ENCODE data around the gene CACNB3. TPM values are rescaled to one million over a fixed set of nuclear protein-coding genes. Genes with fewer than 3 reads are reported as not detected.
"Not testable (repeated sequence)": the region's sequence is repeated elsewhere in the genome, so short reads cannot be mapped to it uniquely, and the experiment has no call there.

The CACNB3 gene

GRCh38 chr12:48873096-48873495 lies 54.8 kb downstream of the CACNB3 start:
- no peak for DNase-seq
- Histone ChIP-seq H2AK5ac (ENCODE audit: low read length) (no peak overlapping the region), H3K36me3 (ENCODE audit: control insufficient read depth, insufficient read depth, low read length) (no peaks in the 10 kb centered on the region), H3K79me1 (ENCODE audit: low read length) (no peaks in the 10 kb centered on the region), H3K4me2 (ENCODE audit: low read length) (no peak overlapping the region), H3K27me3 (ENCODE audit: insufficient read depth, low read length, poor library complexity) (no peaks in the 10 kb centered on the region), H3K23ac (ENCODE audit: low read length) (no peak overlapping the region), H4K8ac (ENCODE audit: low read depth, low read length) (no peak overlapping the region), H3K56ac (ENCODE audit: low read length) (no peak overlapping the region), H3K4ac (ENCODE audit: low read depth, low read length) (no peak overlapping the region), H2BK5ac (ENCODE audit: low read length) (no peak overlapping the region), H3K4me1 (ENCODE audit: control insufficient read depth, low read depth, low read length) (no peaks in the 10 kb centered on the region), H3K9ac (ENCODE audit: low read length) (no peak overlapping the region), H3K18ac (ENCODE audit: low read length) (no peak overlapping the region), H3K79me2 (ENCODE audit: control insufficient read depth, insufficient read depth, low read length) (no peaks in the 10 kb centered on the region), H2BK15ac (replicated peaks; ENCODE audit: low read depth) (no peak overlapping the region), H3K4me3 (ENCODE audit: low read length) (no peak overlapping the region), H4K5ac (ENCODE audit: low read length) (no peak overlapping the region), H3K27ac (ENCODE audit: low read depth, low read length) (no peak overlapping the region), H2BK120ac (ENCODE audit: low read depth, low read length) (no peak overlapping the region)
- WGBS (ENCODE audit: extremely low coverage, insufficient coverage, low lambda C conversion rate): no CpG with 5 or more reads among the region's 4 CpGs

GRCh38 chr12:48873534-48873933 lies 55.2 kb downstream of the CACNB3 start:
- H3K27me3 ChIP-seq (ENCODE audit: insufficient read depth, low read length, poor library complexity); H3K36me3 ChIP-seq (ENCODE audit: control insufficient read depth, insufficient read depth, low read length); H3K4me1 ChIP-seq (ENCODE audit: control insufficient read depth, low read depth, low read length): not testable (repeated sequence)

GRCh38 chr12:48875944-48876515 lies 57.7 kb downstream of the CACNB3 start:
- Histone ChIP-seq H3K56ac (ENCODE audit: low read length) (no peak overlapping the region), H3K27me3 (ENCODE audit: insufficient read depth, low read length, poor library complexity) (no peaks in the 10 kb centered on the region), H2BK15ac (replicated peaks; ENCODE audit: low read depth) (no peak overlapping the region), H2BK120ac (ENCODE audit: low read depth, low read length) (no peak overlapping the region), H4K8ac (ENCODE audit: low read depth, low read length) (no peak overlapping the region), H3K18ac (ENCODE audit: low read length) (no peak overlapping the region), H3K27ac (ENCODE audit: low read depth, low read length) (no peak overlapping the region), H3K79me1 (ENCODE audit: low read length) (no peaks in the 10 kb centered on the region), H3K4me1 (ENCODE audit: control insufficient read depth, low read depth, low read length) (no peaks in the 10 kb centered on the region), H3K36me3 (ENCODE audit: control insufficient read depth, insufficient read depth, low read length) (no peaks in the 10 kb centered on the region), H2BK5ac (ENCODE audit: low read length) (no peak overlapping the region), H3K79me2 (ENCODE audit: control insufficient read depth, insufficient read depth, low read length) (no peaks in the 10 kb centered on the region), H3K4ac (ENCODE audit: low read depth, low read length) (no peak overlapping the region), H4K5ac (ENCODE audit: low read length) (no peak overlapping the region), H3K4me3 (ENCODE audit: low read length) (no peak overlapping the region), H2AK5ac (ENCODE audit: low read length) (no peak overlapping the region), H3K9ac (ENCODE audit: low read length) (no peak overlapping the region), H3K4me2 (ENCODE audit: low read length) (no peak overlapping the region), H3K23ac (ENCODE audit: low read length) (no peak overlapping the region)
- no CpG with 5 or more reads among the region's 4 CpGs for WGBS (ENCODE audit: extremely low coverage, insufficient coverage, low lambda C conversion rate)
- no peak for DNase-seq

More at GRCh38 chr12:48873534-48873933, 55.2 kb downstream of the CACNB3 start:
- not testable (repeated sequence) for H3K79me1 ChIP-seq (ENCODE audit: low read length); H4K5ac ChIP-seq (ENCODE audit: low read length); H3K18ac ChIP-seq (ENCODE audit: low read length); H3K4me3 ChIP-seq (ENCODE audit: low read length); H3K4ac ChIP-seq (ENCODE audit: low read depth, low read length); DNase-seq; H3K9ac ChIP-seq (ENCODE audit: low read length); H3K56ac ChIP-seq (ENCODE audit: low read length); H2BK5ac ChIP-seq (ENCODE audit: low read length); H3K4me2 ChIP-seq (ENCODE audit: low read length); H2BK120ac ChIP-seq (ENCODE audit: low read depth, low read length); H4K8ac ChIP-seq (ENCODE audit: low read depth, low read length); H2AK5ac ChIP-seq (ENCODE audit: low read length); H3K79me2 ChIP-seq (ENCODE audit: control insufficient read depth, insufficient read depth, low read length); H3K27ac ChIP-seq (ENCODE audit: low read depth, low read length); H3K23ac ChIP-seq (ENCODE audit: low read length); H2BK15ac ChIP-seq (replicated peaks; ENCODE audit: low read depth)
- no CpG with 5 or more reads among the region's 8 CpGs for WGBS (ENCODE audit: extremely low coverage, insufficient coverage, low lambda C conversion rate)

Small RNAs within 50 kb of the gene (small RNA-seq; reads per million reads assigned to genes)
- gene MIR4701 (ENCODE audit: insufficient read depth) (not detected), gene RF00019 (ENCODE audit: insufficient read depth) (not detected)
